PC-9 (cell line): ENCODE results near the gene EFNA3.

Experiments used
- CTCF ChIP-seq: fragments of 200-600 bp; sonication (generic); conservative IDR thresholded peaks from 2 replicates; pipeline ENCODE4 v1.6.1; 2017; ENCODE audit warnings: mixed run types, antibody characterized with exemption, mild to moderate bottlenecking, moderate library complexity
- EZH2 ChIP-seq: fragments of 200-600 bp; sonication (generic); IDR thresholded peaks from 2 replicates; pipeline ENCODE4 v1.8.0; 2017; ENCODE audit warnings: antibody characterized with exemption, low read depth

GRCh38 chr1:155068599-155068998 lies 10.0 kb upstream of the EFNA3 start:
- no peak for TF ChIP-seq EZH2
- TF ChIP-seq CTCF, result no peak
